GM12878 (cell line): ENCODE data around the gene RCVRN. TPM values are rescaled to one million over a fixed set of nuclear protein-coding genes. Genes with fewer than 3 reads are reported as not detected.

Experiments used
- ATAC-seq: fragments of 200-7000 bp; cut with Tn5 transposase; 3 replicates; pipeline ENCODE4 v1.9.1; 2020; ENCODE audit warnings: mild to moderate bottlenecking, moderate library complexity
- BruUV-seq: library from RNA; stranded (reverse); fragments of 400-500 nt; replicated peaks from 2 replicates; lab custom pipeline; 2021; lab: Mats Ljungman, UMichigan
- CTCF ChIA-PET: fragments of 300-600 bp; sonication (Branson Sonifier 250); formaldehyde crosslinking; extraction: SDS; loops from one replicate; lab custom pipeline; 2021; ENCODE audit warnings: inconsistent platforms; lab: Yijun Ruan, JAX
- POLR2A ChIA-PET: fragments of 350-600 bp; formaldehyde crosslinking; extraction: SDS; loops from one replicate; lab custom pipeline; 2021; ENCODE audit warnings: inconsistent platforms; lab: Charles Lee
- RAD21 ChIA-PET: fragments of 300-600 bp; sonication (Branson Sonifier 250); formaldehyde crosslinking; loops from one replicate; lab custom pipeline; 2023; ENCODE audit warnings: antibody characterized with exemption; ENCODE audit not compliant: unreplicated experiment; lab: Charles Lee
- SMC1A ChIA-PET: fragments of 300-600 bp; sonication (Branson Sonifier 250); formaldehyde crosslinking; loops from one replicate; lab custom pipeline; 2023; ENCODE audit not compliant: unreplicated experiment, uncharacterized antibody; lab: Charles Lee
- DNase-seq: peaks from one replicate; pipeline ENCODE4 v3.0.0-alpha.2; 2011; ENCODE audit warnings: low read depth, low spot score
- FAIRE-seq: peaks from 3 replicates; lab custom pipeline; 2011; peaks lifted over from hg19 to GRCh38; lab: Jason Lieb, UNC
- H2AFZ ChIP-seq: 2 replicates; pipeline ENCODE4 v1.6.0; 2011; ENCODE audit warnings: low read depth, low read length, control low read depth; ENCODE audit not compliant: control insufficient read depth
- H3K27ac ChIP-seq: 2 replicates; pipeline ENCODE4 v1.5.1; 2011; ENCODE audit warnings: control low read depth; ENCODE audit not compliant: control insufficient read depth, insufficient read depth
- H3K27me3 ChIP-seq, 2 experiments: replicated peaks in 1 of 2; 2 replicates each; pipeline versions ENCODE4 v1.6.0 to v1.6.1; 2011; ENCODE audit warnings: low read length in 1 of 2; ENCODE audit not compliant: control insufficient read depth in 2 of 2, insufficient read depth in 2 of 2
- H3K36me3 ChIP-seq, 2 experiments: 2 replicates each; pipeline ENCODE4 v1.5.1; 2011; ENCODE audit warnings: low read length in 1 of 2; ENCODE audit not compliant: control insufficient read depth in 2 of 2, insufficient read depth in 2 of 2
- H3K4me1 ChIP-seq: 2 replicates; pipeline ENCODE4 v1.6.1; 2011; ENCODE audit warnings: mild to moderate bottlenecking, low read length, moderate library complexity, mixed read lengths; ENCODE audit not compliant: control insufficient read depth, insufficient read depth
- H3K4me2 ChIP-seq: 2 replicates; pipeline ENCODE4 v1.6.0; 2011; ENCODE audit warnings: control low read depth; ENCODE audit not compliant: control insufficient read depth, insufficient read depth
- H3K4me3 ChIP-seq: fragments of 200-600 bp; sonication (generic); 2 replicates; pipeline ENCODE4 v1.5.1; 2016
- H3K79me2 ChIP-seq: 2 replicates; pipeline ENCODE4 v1.6.0; 2011; ENCODE audit warnings: low read length; ENCODE audit not compliant: control insufficient read depth, insufficient read depth
- H3K9ac ChIP-seq: 2 replicates; pipeline ENCODE4 v1.8.0; 2011; ENCODE audit warnings: low read length, control low read depth, mixed read lengths; ENCODE audit not compliant: control insufficient read depth, insufficient read depth
- H3K9me3 ChIP-seq: replicated peaks from 3 replicates; pipeline ENCODE4 v1.5.1; 2011; ENCODE audit warnings: mild to moderate bottlenecking, low read length; ENCODE audit not compliant: control insufficient read depth, insufficient read depth
- H4K20me1 ChIP-seq: 2 replicates; pipeline ENCODE4 v1.6.0; 2011; ENCODE audit not compliant: control insufficient read depth, insufficient read depth
- CREB1 ChIP-seq: IDR thresholded peaks from 2 replicates; pipeline ENCODE4 v1.6.1; 2012; ENCODE audit warnings: low read depth, mild to moderate bottlenecking, inconsistent platforms
- FOXK2 ChIP-seq: fragments of 450-650 bp; IDR thresholded peaks from 2 replicates; pipeline ENCODE4 v1.6.1; 2017; ENCODE audit warnings: mild to moderate bottlenecking, moderate library complexity
- IKZF2 ChIP-seq, 2 experiments: fragments of 450-650 bp; IDR thresholded peaks; 2 replicates each; pipeline ENCODE4 v1.6.1; 2017; ENCODE audit warnings: mild to moderate bottlenecking in 2 of 2, moderate library complexity in 2 of 2
- JUNB ChIP-seq: IDR thresholded peaks from 2 replicates; pipeline ENCODE4 v1.6.1; 2016; ENCODE audit warnings: antibody characterized with exemption, mild to moderate bottlenecking
- JUND ChIP-seq: IDR thresholded peaks from 2 replicates; pipeline ENCODE4 v1.6.1; 2012; ENCODE audit warnings: low read depth, mild to moderate bottlenecking, low read length, improper control_type of control experiment, moderate library complexity
- NRF1 ChIP-seq: conservative IDR thresholded peaks from 2 replicates; pipeline ENCODE4 v1.6.1; 2011; ENCODE audit warnings: mild to moderate bottlenecking, low read depth, low read length, improper control_type of control experiment
- PML ChIP-seq: IDR thresholded peaks from 2 replicates; pipeline ENCODE4 v1.6.1; 2012; ENCODE audit warnings: low read length, inconsistent platforms
- STAT1 ChIP-seq: fragments of 450-650 bp; conservative IDR thresholded peaks from 2 replicates; pipeline ENCODE4 v1.6.1; 2014; ENCODE audit warnings: antibody characterized with exemption, mild to moderate bottlenecking
- SUPT20H ChIP-seq: IDR thresholded peaks from 2 replicates; pipeline ENCODE4 v1.6.1; 2011; ENCODE audit warnings: low read depth, mild to moderate bottlenecking, low read length, moderate library complexity, borderline replicate concordance; ENCODE audit not compliant: control insufficient read depth
- YY1 ChIP-seq: IDR thresholded peaks from 2 replicates; pipeline ENCODE4 v1.6.1; 2011; ENCODE audit warnings: low read depth, mild to moderate bottlenecking, low read length
- WGBS: methylation state at CpG from one replicate; pipeline ENCODE4 v1.1.6; 2016; ENCODE audit warnings: low lambda C conversion rate; ENCODE audit not compliant: insufficient replicate concordance, insufficient coverage; ENCODE audit errors: missing lambda C conversion rate; 5-methylcytosine and 5-hydroxymethylcytosine counted together
- in situ Hi-C: fragments of 300-500 bp; cut with MboI; formaldehyde crosslinking; loops from 9 replicates; pipeline ENCODE4 v1.14.3; 2018; ENCODE audit warnings: mixed read lengths
- intact Hi-C: fragments of 100-400 bp; cut with micrococcal nuclease; formaldehyde crosslinking; loops from one replicate; pipeline ENCODE4 v1.14.2; 2022; ENCODE audit not compliant: unreplicated experiment
- polyA plus RNA-seq, 11 experiments: library from polyadenylated mRNA; depleted of rRNA in 4 of 11; unstranded in 6 of 11; stranded (reverse) in 5 of 11; fragments of >200 nt; fragmentation: Nextera tagmentation in 4 of 11; fragmentation: Illumina TruSeq in 1 of 11; extraction: Ambion mirVana in 4 of 11; extraction: Trizol in 1 of 11; gene quantifications; 1 replicate in 1 of 11; 2 replicates in 10 of 11; pipeline versions ENCODE4 v1.2.1 to v1.2.3, GENCODE V29; 2011 to 2016; ENCODE audit warnings: inconsistent platforms in 2 of 11, missing spikeins in 2 of 11, low read depth in 1 of 11
- total RNA-seq, 4 experiments: library from RNA; depleted of rRNA in 3 of 4; stranded (reverse); fragments of >200 nt in 3 of 4; fragmentation: Illumina TruSeq in 1 of 4; extraction: Trizol in 1 of 4; gene quantifications; 2 replicates each; pipeline versions ENCODE4 v1.2.1 to v1.2.3, GENCODE V29; 2013 to 2021
- TF ChIP-seq, protein P1 (sequence below): IDR thresholded peaks from 2 replicates; pipeline ENCODE4 v1.6.1; 2011; ENCODE audit warnings: borderline replicate concordance, low read depth, mild to moderate bottlenecking, moderate library complexity, mixed read lengths, low read length; ENCODE audit not compliant: insufficient read depth; ENCODE audit errors: extremely low read length
- TF ChIP-seq, protein P2 (sequence below): IDR thresholded peaks from 2 replicates; pipeline ENCODE4 v1.6.1; 2011; ENCODE audit warnings: low read depth, low read length, improper control_type of control experiment, borderline replicate concordance

RCVRN gene
- total and polyA plus RNA-seq, 10 of the 15 experiments (the other 5 are each of a cell fraction or from before 2014, with no cell fraction given), result 0.07 to 0.23 (median 0.14) TPM; not detected in 6

DNA sequence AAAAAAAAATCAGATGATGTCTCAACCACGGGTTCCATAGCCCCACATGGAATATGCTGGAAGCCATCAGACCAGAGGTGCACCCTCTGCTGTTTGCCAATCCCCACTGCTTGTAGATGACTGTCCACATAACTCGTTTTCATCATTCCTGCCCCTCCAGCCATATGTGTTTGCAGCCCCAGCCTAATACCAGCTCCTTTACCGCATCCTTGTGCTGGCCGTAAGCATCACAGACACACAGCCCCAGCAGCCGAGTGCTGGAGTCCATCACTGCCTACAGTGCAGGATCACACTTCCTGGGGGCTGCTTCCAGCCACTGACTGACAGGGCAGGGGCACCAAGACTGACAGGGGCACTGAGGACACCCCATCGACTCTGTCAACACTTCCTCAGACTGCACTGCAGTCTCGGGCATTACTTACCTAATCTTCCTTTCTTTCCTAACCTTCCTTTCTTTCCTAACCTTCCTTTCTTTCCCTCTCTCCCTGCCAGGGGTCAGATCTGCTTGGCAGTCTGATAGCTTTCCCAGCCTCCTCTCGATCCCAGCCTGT is 5.0 kb downstream of the RCVRN start:
- H4K20me1 ChIP-seq, result no peaks in the 10 kb centered on the region
- no peak overlapping the region for H3K9ac ChIP-seq
- H3K36me3 ChIP-seq, result no peaks in the 10 kb centered on the region
- no peaks in the 10 kb centered on the region for H3K9me3 ChIP-seq
- BruUV-seq, result no TSS peak
- ChIA-PET SMC1A (no interaction called here), RAD21 (no interaction called here), POLR2A (no interaction called here), CTCF (no interaction called here)
- FAIRE-seq, result no peak
- H3K4me2 ChIP-seq, result no peak overlapping the region
- H3K4me1 ChIP-seq, result no peaks in the 10 kb centered on the region
- no peak overlapping the region for H3K27ac ChIP-seq
- H3K27me3 ChIP-seq, result peaks cover 0 to 4% of the 10 kb centered on the region in 2 experiments; a peak in 1 of 4 replicates
- DNase-seq, result no peak
- H3K4me3 ChIP-seq, result no peak overlapping the region
- TF ChIP-seq STAT1, result no peak
- no peaks in the 10 kb centered on the region for H3K79me2 ChIP-seq
- H2AFZ ChIP-seq, result no peak overlapping the region
- WGBS, result 25% methylated on average over 8 of the region's 8 CpGs
- in situ Hi-C loops (no loop called here), intact Hi-C loops (no loop called here)
- ATAC-seq, result no peak

DNA sequence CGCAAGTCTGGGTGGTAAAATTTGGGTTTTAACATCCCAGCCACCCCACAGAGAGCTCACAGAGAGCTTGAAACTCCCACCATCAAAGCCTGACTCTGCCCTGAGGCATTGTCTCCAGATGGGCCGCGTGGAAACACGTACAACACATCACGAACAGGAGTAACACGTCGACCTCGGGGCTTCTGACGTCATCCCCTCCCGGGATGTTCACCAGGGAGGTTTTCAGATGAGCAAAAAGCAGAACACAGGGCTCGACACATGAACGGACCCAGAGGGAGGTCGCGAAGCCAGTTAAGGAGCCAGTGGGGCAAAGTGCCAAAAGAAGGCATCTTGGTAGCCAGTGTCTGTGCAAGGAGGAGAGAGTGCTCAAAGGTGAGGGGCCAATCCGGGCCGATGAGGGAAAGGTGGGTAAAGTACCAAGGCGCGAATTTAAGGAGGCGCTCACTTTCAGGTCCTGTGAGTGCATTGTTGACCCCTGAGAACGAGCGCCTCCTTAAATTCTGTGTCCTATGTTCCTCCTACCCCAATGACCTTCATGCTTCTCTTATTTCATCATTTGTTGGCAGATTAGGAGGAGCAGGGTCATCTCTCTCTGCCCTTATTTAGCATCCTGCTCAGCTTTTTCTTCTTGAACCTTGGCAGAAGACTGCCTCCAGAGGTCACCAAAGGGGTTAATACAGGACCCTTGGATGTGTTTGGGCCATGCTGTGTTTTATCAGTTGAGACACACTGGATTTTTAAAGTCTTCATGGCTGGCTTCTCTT is 5.6 kb downstream of the RCVRN start:
- Histone ChIP-seq H3K9ac (no peak overlapping the region), H3K27ac (no peak overlapping the region), H4K20me1 (no peaks in the 10 kb centered on the region), H2AFZ (no peak overlapping the region), H3K79me2 (no peaks in the 10 kb centered on the region), H3K4me2 (no peak overlapping the region), H3K4me3 (no peak overlapping the region), H3K36me3 (no peaks in the 10 kb centered on the region), H3K9me3 (no peaks in the 10 kb centered on the region), H3K27me3 (peaks cover 0 to 4% of the 10 kb centered on the region in 2 experiments; a peak in 1 of 4 replicates), H3K4me1 (no peaks in the 10 kb centered on the region)
- ChIA-PET RAD21 (no interaction called here), SMC1A (no interaction called here), CTCF (no interaction called here), POLR2A (no interaction called here)
- DNase-seq, result no peak
- BruUV-seq, result no TSS peak
- no peak for FAIRE-seq
- intact Hi-C loops (no loop called here), in situ Hi-C loops (loop anchor here (10.0 kb wide), 1 partner anchor 65 kb away; no protein-coding TSS in a partner anchor)
- no peak for ATAC-seq
- TF ChIP-seq SUPT20H (no peak), CREB1 (no peak), JUND (no peak), FOXK2 (no peak), JUNB (no peak), YY1 (no peak), NRF1 (no peak), PML (no peak), IKZF2 (IDR thresholded peaks at IDR 0.05) (no peak)
- TF ChIP-seq, protein P1, sequence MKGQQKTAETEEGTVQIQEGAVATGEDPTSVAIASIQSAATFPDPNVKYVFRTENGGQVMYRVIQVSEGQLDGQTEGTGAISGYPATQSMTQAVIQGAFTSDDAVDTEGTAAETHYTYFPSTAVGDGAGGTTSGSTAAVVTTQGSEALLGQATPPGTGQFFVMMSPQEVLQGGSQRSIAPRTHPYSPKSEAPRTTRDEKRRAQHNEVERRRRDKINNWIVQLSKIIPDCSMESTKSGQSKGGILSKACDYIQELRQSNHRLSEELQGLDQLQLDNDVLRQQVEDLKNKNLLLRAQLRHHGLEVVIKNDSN, result no peak
- TF ChIP-seq, protein P2, sequence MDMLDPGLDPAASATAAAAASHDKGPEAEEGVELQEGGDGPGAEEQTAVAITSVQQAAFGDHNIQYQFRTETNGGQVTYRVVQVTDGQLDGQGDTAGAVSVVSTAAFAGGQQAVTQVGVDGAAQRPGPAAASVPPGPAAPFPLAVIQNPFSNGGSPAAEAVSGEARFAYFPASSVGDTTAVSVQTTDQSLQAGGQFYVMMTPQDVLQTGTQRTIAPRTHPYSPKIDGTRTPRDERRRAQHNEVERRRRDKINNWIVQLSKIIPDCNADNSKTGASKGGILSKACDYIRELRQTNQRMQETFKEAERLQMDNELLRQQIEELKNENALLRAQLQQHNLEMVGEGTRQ, result no peak
- WGBS, result 39% methylated on average over 21 of the region's 21 CpGs
